ENCODE results near the gene TOB1.

TOB1 gene

DNA sequence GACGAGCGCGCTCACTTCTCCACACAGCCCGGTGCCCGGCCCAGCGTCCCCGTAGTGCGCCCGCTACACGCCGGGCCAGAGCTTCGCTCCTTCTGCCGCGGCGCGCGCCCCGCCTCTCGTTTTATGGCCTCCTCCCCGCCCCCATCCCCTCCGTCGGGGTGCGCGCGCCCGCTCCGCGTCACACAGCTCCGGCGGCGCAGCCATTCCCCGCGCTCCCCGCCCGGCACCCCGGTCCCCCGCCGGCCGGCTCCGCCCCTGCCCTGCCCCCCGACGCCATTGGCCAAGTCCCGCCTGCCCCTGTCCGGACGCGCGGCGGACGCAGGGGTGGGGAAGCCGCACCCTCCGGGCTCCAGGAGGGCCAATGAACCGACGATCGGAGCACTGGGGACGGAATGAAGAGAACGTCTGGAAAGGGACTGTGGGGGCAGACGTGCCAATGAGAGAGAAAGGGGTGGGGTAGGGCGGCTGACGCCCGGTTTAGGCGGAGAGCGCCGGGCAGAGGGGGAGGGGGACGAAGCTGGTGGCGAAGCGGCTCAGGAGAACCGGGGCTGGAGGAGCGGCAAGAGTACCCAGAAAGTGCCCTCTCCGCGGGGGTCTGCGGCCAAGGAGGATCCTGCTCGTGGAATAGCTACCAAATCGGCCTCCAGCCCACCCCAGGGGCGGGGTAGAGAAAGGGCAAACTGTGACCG lies at the start of gene TOB1:
Gene TOB1, minus strand, starts transcription at position 94 of the 689 bp plus-strand sequence. CDS start 2,337 bp downstream, outside the sequence.
- DNase-seq (ENCODE audit: low spot score), result peak; percentile 98

DNA sequence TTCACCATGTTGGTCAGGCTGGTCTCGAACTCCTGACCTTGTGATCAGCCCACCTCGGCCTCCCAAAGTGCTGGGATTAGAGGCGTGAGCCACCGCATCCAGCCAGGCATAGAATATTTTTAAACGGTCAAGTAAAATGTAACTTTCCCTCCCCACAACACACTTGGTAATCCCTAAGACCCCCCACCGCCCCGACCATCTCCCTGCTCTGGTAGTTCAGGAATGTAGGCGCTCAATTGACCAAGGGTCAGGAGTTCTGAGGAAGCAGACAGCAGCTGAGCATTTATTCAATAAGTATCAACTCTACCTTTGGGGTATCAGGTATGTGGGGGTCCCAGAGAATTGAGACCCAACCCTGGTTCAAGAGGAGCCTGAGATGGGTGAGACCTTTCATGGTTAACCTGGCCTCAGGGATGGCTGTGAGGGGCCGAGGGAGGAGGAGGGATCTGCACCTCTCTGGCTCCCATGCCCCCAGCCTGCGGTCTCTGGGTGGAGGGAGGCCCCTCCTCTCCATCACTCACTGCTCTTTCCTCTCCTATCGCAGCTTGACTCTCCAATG lies 48.4 kb upstream of the TOB1 start:
- DNase-seq (ENCODE audit: low spot score), result no peak

GRCh38 chr17:50913120-50913519 lies 47.0 kb upstream of the TOB1 start:
- no peak for DNase-seq (ENCODE audit: low spot score)

DNA sequence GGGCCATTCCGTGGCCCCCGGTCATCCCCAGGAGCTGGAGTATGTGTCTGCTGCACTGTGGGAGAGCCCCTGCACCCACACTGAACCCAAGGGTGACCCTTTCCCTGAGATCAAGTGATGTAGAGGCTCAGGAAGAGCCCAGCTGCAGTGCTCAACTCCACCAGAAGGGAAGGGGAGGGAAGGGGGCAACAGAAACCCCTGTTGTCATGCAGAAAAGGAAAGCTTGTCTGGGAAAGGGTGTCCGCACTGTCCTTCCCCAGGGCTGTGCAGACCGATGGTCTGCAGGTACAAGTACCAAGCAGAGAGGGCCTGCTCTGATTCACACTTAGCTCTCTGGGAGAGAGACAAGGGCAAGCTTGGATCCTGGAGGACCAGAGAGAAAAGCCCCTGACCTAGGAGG lies 45.7 kb upstream of the TOB1 start:
- DNase-seq (ENCODE audit: low spot score), result no peak

DNA sequence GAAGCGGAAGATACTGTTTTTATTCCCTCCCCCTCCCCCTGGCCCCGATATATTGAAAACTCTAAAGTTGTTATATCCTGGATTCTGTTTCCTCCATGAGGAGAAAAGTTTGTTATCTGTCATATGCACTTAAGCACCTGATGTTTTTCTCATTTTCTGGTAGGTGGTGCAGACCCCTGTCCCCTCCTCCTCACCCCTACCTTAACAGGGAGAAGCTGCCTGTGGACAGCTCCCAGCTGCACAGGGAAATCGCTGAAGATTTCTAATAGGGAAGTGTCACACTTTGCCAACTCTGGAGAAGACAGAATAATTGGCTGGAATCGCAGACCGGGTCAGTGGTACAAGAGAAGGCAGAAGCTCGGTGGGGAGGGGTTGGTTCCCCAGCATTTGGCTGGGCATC lies 45.3 kb upstream of the TOB1 start:
- DNase-seq (ENCODE audit: low spot score), result no peak

DNA sequence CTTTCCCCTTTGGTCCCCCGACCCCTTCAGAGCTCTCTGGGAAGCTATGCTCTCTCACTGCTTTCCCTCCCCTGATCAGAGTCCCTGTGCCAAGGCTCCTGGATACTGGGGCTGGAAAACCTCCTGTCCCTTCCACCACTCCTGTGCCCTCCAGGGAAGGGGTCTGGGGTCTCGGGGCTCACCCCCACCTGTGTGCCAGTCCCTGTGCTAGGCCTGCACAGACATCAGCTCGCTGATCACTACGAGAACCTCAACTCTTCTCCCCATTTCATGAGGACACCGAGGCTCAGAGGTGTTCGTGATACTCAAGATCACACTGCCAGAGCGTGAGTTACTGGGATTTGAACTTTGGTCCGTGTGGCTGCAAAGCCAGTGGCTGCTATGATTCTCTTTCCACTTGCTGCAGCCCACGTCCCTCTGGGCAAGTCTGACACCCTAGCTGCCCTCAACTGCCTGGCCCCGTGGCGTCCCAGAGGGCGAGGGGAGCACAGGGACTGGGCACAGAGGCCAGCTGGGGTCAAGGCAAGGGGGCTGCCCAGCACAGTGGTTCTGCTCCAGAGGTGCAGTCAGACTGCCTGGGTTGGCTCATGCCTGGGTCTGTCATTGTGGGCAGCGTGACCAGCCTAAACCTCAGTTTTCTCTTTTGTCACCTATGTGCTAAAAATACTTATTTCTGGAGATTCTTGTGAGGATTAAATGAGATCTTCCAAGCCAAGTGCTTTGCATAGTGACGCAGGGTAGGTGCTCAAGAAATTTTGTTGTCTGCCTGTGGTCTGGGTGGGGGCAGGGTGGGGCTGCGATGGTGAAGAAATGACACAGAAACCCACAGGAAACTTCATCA lies 43.8 kb upstream of the TOB1 start:
- no peak for DNase-seq (ENCODE audit: low spot score)

DNA sequence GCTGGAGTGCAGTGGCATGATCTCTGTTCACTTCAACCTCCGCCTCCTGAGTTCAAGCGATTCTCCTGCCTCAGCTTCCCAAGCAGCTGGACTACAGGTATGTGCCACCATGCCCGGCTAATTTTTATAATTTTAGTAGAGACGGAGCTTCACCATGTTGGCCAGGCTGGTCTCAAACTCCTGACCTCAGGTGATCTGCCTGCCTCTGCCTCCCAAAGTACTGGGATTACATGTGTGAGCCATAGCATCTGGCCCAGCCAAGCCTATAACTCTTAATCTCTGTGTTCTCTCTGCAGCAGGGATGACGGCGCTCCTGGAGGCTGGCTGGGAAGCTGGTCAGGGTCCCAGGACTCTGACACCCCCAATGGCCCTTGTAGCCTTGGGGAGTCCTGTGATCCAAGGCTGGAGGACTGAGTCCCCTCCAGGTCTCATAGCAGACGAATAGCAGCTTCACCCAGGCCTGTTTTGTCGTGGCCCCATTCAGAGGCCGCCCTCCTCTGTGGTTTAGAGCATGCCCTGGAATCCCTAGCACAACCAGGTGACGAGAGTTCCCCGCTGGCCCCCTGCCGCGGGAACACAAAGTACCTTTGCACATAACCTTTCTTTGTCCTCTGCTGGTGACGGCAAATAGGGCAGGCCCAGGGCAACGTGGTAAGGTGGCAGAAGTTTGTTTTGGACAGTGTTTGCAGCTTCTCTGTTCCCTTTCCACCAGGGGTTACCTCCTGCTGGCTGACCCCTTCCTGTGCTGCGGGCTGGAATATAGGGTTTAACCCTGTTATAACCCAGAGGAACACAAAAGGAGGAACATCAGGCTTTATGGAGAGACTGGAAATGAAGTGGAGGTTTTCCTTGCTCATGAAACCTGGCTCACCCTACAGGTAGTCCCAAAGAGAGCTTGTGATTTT lies 43.0 kb upstream of the TOB1 start:
- no peak for DNase-seq (ENCODE audit: low spot score)

GRCh38 chr17:50908140-50908859 lies 42.1 kb upstream of the TOB1 start:
- no peak for DNase-seq (ENCODE audit: low spot score)

- DNase-seq (ENCODE audit: low spot score), result no peak
Observed at GRCh38 chr17:50906443-50906842, 40.3 kb upstream of the TOB1 start.

DNA sequence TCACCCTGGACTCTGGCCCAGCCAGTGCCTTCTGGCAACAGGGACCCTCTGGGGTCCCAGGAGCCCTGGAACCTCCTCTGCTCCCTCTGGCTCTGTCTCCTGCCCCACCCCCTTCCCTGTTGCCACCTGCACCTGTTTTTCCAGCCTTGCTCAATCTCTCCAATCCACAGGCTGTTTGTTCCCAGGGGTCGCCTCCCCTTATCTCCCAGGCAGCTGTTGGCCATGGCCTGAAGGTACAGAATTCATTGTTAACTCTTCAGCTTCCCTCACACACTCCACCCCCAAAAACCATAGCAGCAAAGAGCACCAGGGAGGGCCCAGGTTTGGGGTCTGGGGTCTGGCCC lies 39.3 kb upstream of the TOB1 start:
- no peak for DNase-seq (ENCODE audit: low spot score)

DNA sequence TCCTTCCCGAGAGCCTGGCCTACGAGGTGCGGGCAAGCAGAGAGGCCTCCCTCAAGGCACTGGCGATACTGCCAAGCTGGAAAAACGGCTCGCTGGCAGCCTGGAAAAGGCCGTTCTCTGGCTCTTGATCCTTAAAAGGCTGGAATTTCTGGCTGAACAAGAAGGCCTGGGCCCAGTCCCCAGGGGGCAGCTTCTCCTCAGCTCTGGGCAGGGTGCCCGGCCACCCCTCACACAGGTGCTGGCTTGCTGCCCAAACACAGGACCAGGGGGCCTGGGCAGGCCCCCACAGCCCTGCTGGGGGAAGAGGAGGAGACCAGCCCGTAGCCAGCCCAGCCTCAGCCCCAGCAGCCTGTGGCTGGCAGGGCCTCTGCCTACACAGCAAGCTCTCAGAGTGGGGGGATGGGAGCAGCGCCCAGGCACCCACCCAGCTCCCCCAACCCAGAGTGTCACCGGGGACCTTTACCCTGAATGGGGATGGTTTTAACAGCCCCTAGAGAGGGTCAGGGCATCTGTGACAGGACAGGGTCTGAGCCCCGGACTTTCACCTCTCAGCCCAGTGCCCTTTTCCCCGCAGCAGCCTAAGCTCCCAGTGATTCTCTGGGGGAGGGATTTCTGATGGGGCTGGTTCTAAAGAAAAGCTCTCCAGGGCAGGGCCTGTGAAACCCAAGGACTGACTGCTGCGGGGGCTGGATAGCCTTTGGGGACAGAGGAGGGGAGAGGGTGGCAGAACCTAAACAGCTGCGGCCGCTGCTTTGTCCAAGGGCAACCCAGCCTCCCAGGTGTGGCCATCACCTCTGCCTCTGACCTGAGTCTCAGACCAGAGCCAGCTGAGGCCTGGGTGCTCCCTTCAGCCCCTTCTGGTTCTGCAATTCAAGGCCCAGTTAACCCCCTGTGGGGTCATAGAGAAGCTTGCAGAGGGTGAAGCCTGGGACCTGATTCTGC lies 38.6 kb upstream of the TOB1 start:
- no peak for DNase-seq (ENCODE audit: low spot score)

DNA sequence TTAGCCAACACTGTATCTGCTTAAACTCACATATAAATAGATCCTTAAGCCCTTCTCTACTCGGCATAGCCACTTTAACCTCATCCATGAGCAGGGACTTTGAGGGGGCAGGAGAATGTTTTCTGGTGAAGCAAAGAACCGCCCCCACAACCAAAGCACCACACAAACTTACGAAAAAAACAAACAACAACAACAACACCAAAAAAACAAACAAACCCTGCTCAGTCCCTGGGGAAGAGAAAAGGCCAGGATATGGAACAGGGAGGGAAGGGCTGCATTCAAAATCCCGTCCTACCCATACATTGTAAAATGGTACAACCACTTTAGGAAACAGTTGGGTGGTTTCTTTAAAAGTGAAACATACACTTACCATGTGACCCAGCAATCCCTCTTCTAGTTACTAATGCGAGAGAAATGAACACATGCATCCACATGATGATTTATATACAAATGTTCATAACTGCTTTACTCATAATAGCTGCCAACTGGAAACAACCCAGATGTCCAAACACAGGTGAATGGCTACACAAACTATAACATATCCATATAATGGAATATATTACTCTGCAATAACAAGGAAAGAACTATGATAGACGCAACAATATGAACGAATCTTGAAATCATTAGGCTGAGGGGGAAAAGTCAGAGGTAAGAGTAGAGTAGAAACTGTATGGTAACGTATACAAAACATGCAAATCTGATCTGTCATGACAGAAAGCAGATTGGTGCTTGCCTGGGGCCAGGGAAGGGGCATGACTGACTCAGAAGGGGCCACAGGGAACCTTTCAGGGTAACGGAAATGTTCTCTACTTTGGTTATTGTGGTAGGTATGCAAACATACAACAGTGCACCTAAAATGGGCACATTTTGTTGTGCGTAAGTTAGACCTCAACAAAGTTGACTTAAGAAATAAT lies 37.7 kb upstream of the TOB1 start:
- no peak for DNase-seq (ENCODE audit: low spot score)

DNA sequence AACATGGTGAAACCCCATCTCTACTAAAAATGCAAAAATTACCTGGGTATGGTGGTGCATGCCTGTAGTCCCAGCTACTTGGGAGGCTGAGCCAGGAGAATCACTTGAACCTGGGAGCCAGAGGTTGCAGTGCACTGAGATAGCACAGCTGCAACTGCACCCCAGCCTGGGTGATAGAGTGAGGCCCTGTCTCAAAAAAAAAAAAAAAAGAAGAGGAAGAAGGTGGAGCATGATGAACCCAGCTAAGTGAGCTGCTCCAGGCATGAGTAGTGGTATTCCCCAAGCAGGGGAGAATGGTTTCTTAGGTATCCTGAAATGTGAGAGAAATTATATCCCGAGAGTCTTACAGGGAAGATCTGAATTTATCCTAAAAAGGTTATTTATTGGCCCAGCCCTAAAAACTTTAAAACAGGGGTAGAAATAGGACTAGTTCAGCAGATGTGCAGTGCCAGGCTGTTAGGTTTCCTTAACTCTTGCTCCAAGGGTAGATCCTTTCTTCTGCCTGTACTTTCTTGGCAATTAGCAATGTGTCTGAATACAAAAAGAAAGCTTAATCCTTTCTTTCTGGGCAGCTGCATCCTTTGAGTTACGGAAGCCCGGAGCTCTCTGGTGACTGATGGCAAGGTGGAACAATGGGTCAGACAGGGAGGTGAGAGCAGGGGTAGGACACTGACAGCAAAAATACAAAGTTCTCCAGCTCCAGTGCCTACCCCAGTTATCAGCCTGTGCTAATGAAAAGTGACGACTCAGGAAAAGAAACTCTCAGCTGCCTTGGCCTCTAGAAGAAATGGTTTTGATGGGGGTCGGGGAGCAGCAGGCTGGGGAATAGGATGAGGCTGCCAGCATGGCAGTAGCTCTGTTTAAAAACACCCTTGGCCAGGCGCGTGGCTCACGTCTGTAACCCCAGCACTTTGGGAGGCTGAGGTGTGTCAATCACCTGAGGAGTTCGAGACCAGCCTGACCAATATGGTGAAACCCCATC lies 36.5 kb upstream of the TOB1 start:
- DNase-seq (ENCODE audit: low spot score), result no peak

- no peak for DNase-seq (ENCODE audit: low spot score)
Observed at GRCh38 chr17:50900383-50900892, 34.3 kb upstream of the TOB1 start.

- no peak for DNase-seq (ENCODE audit: low spot score)
Observed at GRCh38 chr17:50899559-50900319, 33.6 kb upstream of the TOB1 start.

DNA sequence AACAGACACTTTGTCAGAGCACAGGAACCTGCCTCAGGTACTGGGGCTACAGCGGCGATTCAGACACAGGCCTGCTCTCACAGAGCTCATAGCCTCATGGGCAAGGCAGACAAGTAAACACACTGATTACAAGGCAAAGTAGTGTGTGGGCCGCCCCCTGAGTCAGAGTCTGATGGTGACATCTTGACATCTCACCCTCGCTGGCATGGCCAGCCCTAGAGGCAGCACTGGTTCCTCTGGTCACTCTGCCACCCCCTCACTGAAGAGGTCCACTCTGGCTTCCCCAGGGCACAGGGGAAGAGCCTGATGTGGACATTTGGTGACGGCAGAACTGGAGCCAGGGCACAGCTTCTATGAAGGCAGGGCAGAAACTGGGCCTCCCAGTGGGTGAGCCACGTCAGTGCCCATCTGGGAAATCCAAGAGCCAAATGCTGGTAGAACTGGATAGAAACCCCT lies 32.9 kb upstream of the TOB1 start:
- DNase-seq (ENCODE audit: low spot score), result no peak

- no peak for DNase-seq (ENCODE audit: low spot score)
Observed at GRCh38 chr17:50898369-50899004, 32.3 kb upstream of the TOB1 start.

All from GM03348 (cell line).